ENCODE results near the gene RABGGTA.

RABGGTA gene

DNA sequence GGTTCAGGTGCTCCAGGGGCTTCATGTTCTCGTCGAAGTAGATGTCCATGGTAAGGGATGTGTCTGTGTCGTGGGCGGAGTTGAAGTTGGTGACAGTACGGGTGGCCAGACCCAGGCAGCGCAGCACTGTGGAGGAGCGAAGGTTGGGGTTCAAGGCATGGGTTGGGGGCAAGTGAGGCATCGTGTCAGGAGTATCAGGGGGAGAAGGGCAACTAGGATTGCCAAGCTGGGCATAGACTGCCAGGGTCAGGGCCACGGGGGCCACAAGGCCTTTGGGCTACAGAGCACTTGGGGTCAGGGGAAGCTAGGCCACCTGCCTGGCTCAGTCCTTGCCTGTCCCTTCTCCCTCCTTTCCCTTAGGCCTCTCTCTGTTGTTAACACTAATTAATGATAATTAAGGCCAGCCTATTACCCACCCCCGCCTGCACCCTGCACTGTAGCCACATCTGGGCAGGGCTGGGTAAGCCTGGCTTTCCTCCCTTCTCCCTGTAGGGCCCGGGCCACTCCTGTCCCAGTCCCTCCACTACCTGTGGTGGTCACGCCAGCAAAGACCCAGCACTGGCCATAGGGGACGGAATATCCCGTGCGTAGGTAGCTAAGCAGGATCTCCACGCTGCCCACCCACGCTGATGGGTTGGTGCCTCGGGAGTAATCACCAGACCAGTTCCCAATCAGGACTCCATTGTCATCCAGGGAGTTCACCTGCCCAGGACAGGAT is 12.7 kb downstream of the RABGGTA start:
- Histone ChIP-seq H3K9me3 (ENCODE audit: control insufficient read depth in 2 of 2, low read length in 2 of 2) (no peaks in the 10 kb centered on the region), H3K4me1 (ENCODE audit: control insufficient read depth, insufficient read depth, low read length) (no peaks in the 10 kb centered on the region), H3K9ac (ENCODE audit: low read length in 2 of 2) (no peak overlapping the region), H3K27me3 (ENCODE audit: control insufficient read depth in 1 of 2, insufficient read depth in 2 of 2, low read length in 2 of 2) (no peaks in the 10 kb centered on the region), H3K27ac (ENCODE audit: low read length) (no peak overlapping the region), H3K4me3 (ENCODE audit: low read length in 2 of 2) (no peak overlapping the region), H3K36me3 (ENCODE audit: control insufficient read depth in 2 of 2, insufficient read depth in 2 of 2, low read length in 2 of 2) (no peaks in the 10 kb centered on the region)

GRCh38 chr14:24258119-24258518 is 13.3 kb downstream of the RABGGTA start:
- no peaks in the 10 kb centered on the region for H3K9me3 ChIP-seq (ENCODE audit: control insufficient read depth in 2 of 2, low read length in 2 of 2)
- no peak overlapping the region for H3K27ac ChIP-seq (ENCODE audit: low read length)
- H3K9ac ChIP-seq (ENCODE audit: low read length in 2 of 2) = no peak overlapping the region
- H3K4me3 ChIP-seq (ENCODE audit: low read length in 2 of 2) = no peak overlapping the region
- H3K27me3 ChIP-seq (ENCODE audit: control insufficient read depth in 1 of 2, insufficient read depth in 2 of 2, low read length in 2 of 2) = no peaks in the 10 kb centered on the region
- no peaks in the 10 kb centered on the region for H3K4me1 ChIP-seq (ENCODE audit: control insufficient read depth, insufficient read depth, low read length)
- no peaks in the 10 kb centered on the region for H3K36me3 ChIP-seq (ENCODE audit: control insufficient read depth in 2 of 2, insufficient read depth in 2 of 2, low read length in 2 of 2)

- H3K9me3 ChIP-seq (ENCODE audit: control insufficient read depth in 2 of 2, low read length in 2 of 2) = no peaks in the 10 kb centered on the region
- H3K27me3 ChIP-seq (ENCODE audit: control insufficient read depth in 1 of 2, insufficient read depth in 2 of 2, low read length in 2 of 2) = no peaks in the 10 kb centered on the region
- no peak overlapping the region for H3K27ac ChIP-seq (ENCODE audit: low read length)
- H3K36me3 ChIP-seq (ENCODE audit: control insufficient read depth in 2 of 2, insufficient read depth in 2 of 2, low read length in 2 of 2) = no peaks in the 10 kb centered on the region
- H3K4me3 ChIP-seq (ENCODE audit: low read length in 2 of 2) = no peak overlapping the region
- no peaks in the 10 kb centered on the region for H3K4me1 ChIP-seq (ENCODE audit: control insufficient read depth, insufficient read depth, low read length)
- no peak overlapping the region for H3K9ac ChIP-seq (ENCODE audit: low read length in 2 of 2)
Observed at GRCh38 chr14:24256960-24257359, 14.4 kb downstream of the RABGGTA start.

GRCh38 chr14:24255931-24256711 is 15.3 kb downstream of the RABGGTA start:
- Histone ChIP-seq H3K27me3 (ENCODE audit: control insufficient read depth in 1 of 2, insufficient read depth in 2 of 2, low read length in 2 of 2) (no peaks in the 10 kb centered on the region), H3K9ac (ENCODE audit: low read length in 2 of 2) (no peak overlapping the region), H3K36me3 (ENCODE audit: control insufficient read depth in 2 of 2, insufficient read depth in 2 of 2, low read length in 2 of 2) (no peaks in the 10 kb centered on the region), H3K4me1 (ENCODE audit: control insufficient read depth, insufficient read depth, low read length) (no peaks in the 10 kb centered on the region), H3K9me3 (ENCODE audit: control insufficient read depth in 2 of 2, low read length in 2 of 2) (no peaks in the 10 kb centered on the region), H3K4me3 (ENCODE audit: low read length in 2 of 2) (no peak overlapping the region), H3K27ac (ENCODE audit: low read length) (no peak overlapping the region)

DNA sequence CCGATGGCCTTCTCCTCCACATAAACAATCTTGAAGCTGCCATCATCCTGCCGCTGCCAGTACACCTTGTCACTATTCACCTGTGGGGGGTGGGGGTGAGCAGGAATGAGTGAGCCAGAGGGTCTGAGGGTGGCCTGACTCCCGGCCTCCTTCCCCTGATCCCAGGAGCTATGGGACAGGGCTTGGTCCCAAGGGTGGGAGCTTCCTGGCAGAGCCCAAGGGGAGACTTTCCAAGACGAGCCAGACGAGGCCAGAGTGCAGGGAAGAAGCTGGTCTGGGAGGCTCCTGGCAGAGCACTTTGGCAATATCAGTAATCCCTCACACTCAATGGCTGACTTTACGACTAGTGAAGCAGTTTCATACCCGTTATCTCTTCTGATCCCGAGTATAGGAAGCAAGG is 16.0 kb downstream of the RABGGTA start:
- H3K4me1 ChIP-seq (ENCODE audit: control insufficient read depth, insufficient read depth, low read length) = no peaks in the 10 kb centered on the region
- no peaks in the 10 kb centered on the region for H3K36me3 ChIP-seq (ENCODE audit: control insufficient read depth in 2 of 2, insufficient read depth in 2 of 2, low read length in 2 of 2)
- no peak overlapping the region for H3K9ac ChIP-seq (ENCODE audit: low read length in 2 of 2)

GRCh38 chr14:24254630-24255392 is 16.6 kb downstream of the RABGGTA start:
- no peak overlapping the region for H3K9ac ChIP-seq (ENCODE audit: low read length in 2 of 2)
- H3K27me3 ChIP-seq (ENCODE audit: control insufficient read depth in 1 of 2, insufficient read depth in 2 of 2, low read length in 2 of 2) = no peaks in the 10 kb centered on the region
- no peak overlapping the region for H3K4me3 ChIP-seq (ENCODE audit: low read length in 2 of 2)
- no peaks in the 10 kb centered on the region for H3K9me3 ChIP-seq (ENCODE audit: control insufficient read depth in 2 of 2, low read length in 2 of 2)
- H3K36me3 ChIP-seq (ENCODE audit: control insufficient read depth in 2 of 2, insufficient read depth in 2 of 2, low read length in 2 of 2) = no peaks in the 10 kb centered on the region
- no peaks in the 10 kb centered on the region for H3K4me1 ChIP-seq (ENCODE audit: control insufficient read depth, insufficient read depth, low read length)
- H3K27ac ChIP-seq (ENCODE audit: low read length) = no peak overlapping the region

More for the DNA sequence above, 16.0 kb downstream of the RABGGTA start:
- no peak overlapping the region for H3K27ac ChIP-seq (ENCODE audit: low read length)
- H3K9me3 ChIP-seq (ENCODE audit: control insufficient read depth in 2 of 2, low read length in 2 of 2) = no peaks in the 10 kb centered on the region
- H3K27me3 ChIP-seq (ENCODE audit: control insufficient read depth in 1 of 2, insufficient read depth in 2 of 2, low read length in 2 of 2) = no peaks in the 10 kb centered on the region
- no peak overlapping the region for H3K4me3 ChIP-seq (ENCODE audit: low read length in 2 of 2)

DNA sequence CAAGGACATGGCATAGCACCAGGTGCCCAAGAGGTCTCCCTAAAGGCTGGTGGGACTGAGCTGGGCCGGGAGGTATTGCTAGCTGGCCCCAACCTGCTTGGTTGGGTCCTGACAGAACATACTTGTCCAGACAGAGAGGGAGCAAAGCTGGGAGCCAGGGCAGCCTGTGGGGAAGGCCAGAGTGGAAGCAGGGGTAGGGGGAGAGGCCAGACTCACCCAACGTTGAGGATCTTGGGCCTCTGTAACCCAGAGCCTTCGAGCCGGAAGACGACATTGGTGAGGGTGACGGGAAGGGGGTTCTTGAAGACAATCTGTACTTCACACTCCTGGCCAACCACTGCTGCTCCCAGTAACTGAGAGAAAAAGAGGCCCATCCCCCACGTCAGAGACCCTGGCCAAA is 17.5 kb downstream of the RABGGTA start:
- H3K9ac ChIP-seq (ENCODE audit: low read length in 2 of 2) = no peak overlapping the region
- no peaks in the 10 kb centered on the region for H3K36me3 ChIP-seq (ENCODE audit: control insufficient read depth in 2 of 2, insufficient read depth in 2 of 2, low read length in 2 of 2)
- H3K4me1 ChIP-seq (ENCODE audit: control insufficient read depth, insufficient read depth, low read length) = no peaks in the 10 kb centered on the region
- no peak overlapping the region for H3K4me3 ChIP-seq (ENCODE audit: low read length in 2 of 2)
- no peak overlapping the region for H3K27ac ChIP-seq (ENCODE audit: low read length)
- no peaks in the 10 kb centered on the region for H3K27me3 ChIP-seq (ENCODE audit: control insufficient read depth in 1 of 2, insufficient read depth in 2 of 2, low read length in 2 of 2)
- no peaks in the 10 kb centered on the region for H3K9me3 ChIP-seq (ENCODE audit: control insufficient read depth in 2 of 2, low read length in 2 of 2)

GRCh38 chr14:24252289-24253124 is 18.9 kb downstream of the RABGGTA start:
- Histone ChIP-seq H3K36me3 (ENCODE audit: control insufficient read depth in 2 of 2, insufficient read depth in 2 of 2, low read length in 2 of 2) (no peaks in the 10 kb centered on the region), H3K9ac (ENCODE audit: low read length in 2 of 2) (no peak overlapping the region), H3K4me1 (ENCODE audit: control insufficient read depth, insufficient read depth, low read length) (no peaks in the 10 kb centered on the region), H3K4me3 (ENCODE audit: low read length in 2 of 2) (no peak overlapping the region), H3K9me3 (ENCODE audit: control insufficient read depth in 2 of 2, low read length in 2 of 2) (no peaks in the 10 kb centered on the region), H3K27ac (ENCODE audit: low read length) (no peak overlapping the region), H3K27me3 (ENCODE audit: control insufficient read depth in 1 of 2, insufficient read depth in 2 of 2, low read length in 2 of 2) (no peaks in the 10 kb centered on the region)

- no peak overlapping the region for H3K4me3 ChIP-seq (ENCODE audit: low read length in 2 of 2)
- no peaks in the 10 kb centered on the region for H3K36me3 ChIP-seq (ENCODE audit: control insufficient read depth in 2 of 2, insufficient read depth in 2 of 2, low read length in 2 of 2)
- H3K9me3 ChIP-seq (ENCODE audit: control insufficient read depth in 2 of 2, low read length in 2 of 2) = no peaks in the 10 kb centered on the region
- H3K9ac ChIP-seq (ENCODE audit: low read length in 2 of 2) = no peak overlapping the region
- no peaks in the 10 kb centered on the region for H3K27me3 ChIP-seq (ENCODE audit: control insufficient read depth in 1 of 2, insufficient read depth in 2 of 2, low read length in 2 of 2)
- no peak overlapping the region for H3K27ac ChIP-seq (ENCODE audit: low read length)
- H3K4me1 ChIP-seq (ENCODE audit: control insufficient read depth, insufficient read depth, low read length) = no peaks in the 10 kb centered on the region
Observed at GRCh38 chr14:24251880-24252288, 19.5 kb downstream of the RABGGTA start.

- Histone ChIP-seq H3K9me3 (ENCODE audit: control insufficient read depth in 2 of 2, low read length in 2 of 2) (no peaks in the 10 kb centered on the region), H3K9ac (ENCODE audit: low read length in 2 of 2) (no peak overlapping the region), H3K4me1 (ENCODE audit: control insufficient read depth, insufficient read depth, low read length) (no peaks in the 10 kb centered on the region), H3K27me3 (ENCODE audit: control insufficient read depth in 1 of 2, insufficient read depth in 2 of 2, low read length in 2 of 2) (no peaks in the 10 kb centered on the region), H3K27ac (ENCODE audit: low read length) (no peak overlapping the region), H3K4me3 (ENCODE audit: low read length in 2 of 2) (no peak overlapping the region), H3K36me3 (ENCODE audit: control insufficient read depth in 2 of 2, insufficient read depth in 2 of 2, low read length in 2 of 2) (no peaks in the 10 kb centered on the region)
Observed at GRCh38 chr14:24250354-24250753, 21.0 kb downstream of the RABGGTA start.
